HG03469 (cell line): ENCODE results near the gene GPR17.

Source experiments
- ATAC-seq: cut with Tn5 transposase; IDR thresholded peaks from one replicate; pipeline ENCODE4 v1.9.1; 2021; ENCODE audit warnings: mild to moderate bottlenecking, moderate library complexity, moderate number of reproducible peaks; ENCODE audit not compliant: unreplicated experiment

GPR17 gene

DNA sequence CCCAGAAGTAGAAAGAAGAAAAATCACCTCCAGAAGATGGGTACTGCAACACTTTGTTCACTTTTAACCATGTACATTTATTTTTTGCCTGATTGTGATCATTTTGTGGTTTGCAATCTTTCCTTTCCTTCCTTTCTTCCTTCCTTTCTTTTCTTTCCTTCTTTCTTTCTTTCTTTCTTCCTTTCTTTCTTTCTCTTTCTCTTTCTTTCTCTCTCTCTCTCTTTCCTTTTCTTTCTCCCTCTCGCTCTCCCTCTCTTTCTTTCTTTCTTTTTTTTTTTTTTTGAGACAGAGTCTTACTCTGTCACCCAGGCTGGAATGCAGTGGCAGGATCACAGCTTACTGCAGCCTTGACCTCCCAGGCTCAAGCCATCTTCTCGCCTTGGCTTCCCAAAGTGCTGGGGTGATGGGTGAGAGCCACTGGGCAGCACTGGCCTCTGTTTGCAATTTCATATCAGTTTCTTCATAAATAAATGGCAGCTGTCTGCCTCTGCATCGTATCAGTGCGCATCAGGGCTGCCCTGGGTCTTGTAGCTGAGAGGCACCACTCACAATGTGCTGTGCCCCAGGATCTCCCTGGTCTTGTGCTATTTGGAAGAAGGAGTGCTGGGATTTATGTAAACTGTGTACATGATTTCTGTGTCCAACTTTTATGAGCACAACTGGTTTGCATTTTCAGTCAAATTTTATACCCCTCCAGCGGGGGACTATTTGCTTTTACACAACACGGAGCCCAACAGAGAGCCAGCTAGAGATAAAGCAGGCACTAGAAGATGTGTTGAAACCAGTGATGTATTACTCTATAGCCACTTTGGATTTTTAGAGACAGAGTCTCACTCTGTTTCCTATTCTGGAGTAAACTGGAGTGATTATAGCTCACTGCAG, 36.3 kb downstream of the GPR17 start:
- ATAC-seq: no peak

DNA sequence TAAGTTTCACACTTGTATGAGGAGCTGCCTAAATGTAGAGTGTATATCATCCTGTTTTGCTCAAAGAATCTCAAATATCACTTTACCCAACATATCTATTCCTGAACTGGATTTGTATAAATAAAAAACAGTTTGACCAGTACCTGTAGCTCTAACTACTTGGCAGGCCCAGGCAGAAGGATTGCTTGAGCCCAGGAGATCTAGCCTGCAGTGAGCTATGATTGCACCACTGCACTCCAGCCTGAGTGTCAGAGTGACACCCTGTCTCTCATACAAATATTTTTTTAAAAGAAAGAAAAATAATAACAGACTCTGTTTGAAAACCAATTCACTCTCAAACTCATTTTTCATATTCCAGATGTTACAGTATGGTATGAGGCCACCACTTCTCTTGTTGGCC, 37.1 kb downstream of the GPR17 start:
- ATAC-seq: no peak

DNA sequence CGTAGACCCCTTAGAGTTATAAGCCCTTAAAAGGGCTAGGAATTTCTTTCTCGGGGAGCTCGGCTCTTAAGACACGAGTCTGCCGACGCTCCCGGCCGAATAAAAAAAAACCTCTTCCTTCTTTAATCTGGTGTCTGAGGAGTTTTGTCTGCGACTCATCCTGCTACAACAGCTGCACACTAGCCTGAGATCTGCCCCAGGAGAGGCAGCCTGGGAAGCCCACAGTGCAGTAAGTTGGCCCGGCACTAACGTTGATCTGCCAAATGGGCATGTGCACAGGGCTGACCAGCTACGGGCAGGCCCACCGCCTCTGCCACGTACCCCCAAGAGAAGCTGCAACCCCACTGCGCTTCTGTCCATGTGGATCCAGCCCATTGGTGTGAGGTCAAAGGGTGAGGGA, 37.8 kb downstream of the GPR17 start:
- no peak for ATAC-seq

DNA sequence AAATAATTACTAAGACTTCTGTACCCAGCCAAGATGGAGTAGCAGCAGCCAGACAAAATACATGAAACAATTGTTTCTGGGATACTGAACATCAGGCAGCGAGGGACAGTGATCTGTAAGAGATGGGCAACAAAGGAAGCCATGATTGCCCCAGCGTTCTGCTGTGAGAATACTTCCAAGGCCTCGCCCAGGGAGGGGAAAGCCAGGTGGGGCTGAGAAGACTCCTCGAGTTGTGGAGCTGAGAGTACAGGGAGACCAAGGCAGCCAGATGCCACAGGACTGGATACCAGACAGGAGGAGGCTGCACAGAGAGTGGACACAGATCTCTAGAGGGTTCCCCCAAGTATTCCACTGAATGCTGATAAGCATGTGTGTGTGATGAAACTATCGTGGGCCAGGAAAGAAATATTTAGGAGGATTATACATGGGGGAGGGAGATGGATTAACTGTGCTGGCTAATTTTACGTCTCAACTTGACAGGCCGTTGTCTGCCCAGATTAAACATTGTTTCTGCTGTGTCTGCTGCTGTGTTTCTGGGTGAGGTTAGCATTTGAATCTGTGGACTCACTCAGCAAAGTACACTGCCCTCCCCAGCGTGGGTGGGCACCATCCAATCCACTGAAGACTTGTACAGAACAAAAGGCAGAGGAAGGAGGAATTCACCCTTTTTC, 39.6 kb downstream of the GPR17 start:
- ATAC-seq: no peak

DNA sequence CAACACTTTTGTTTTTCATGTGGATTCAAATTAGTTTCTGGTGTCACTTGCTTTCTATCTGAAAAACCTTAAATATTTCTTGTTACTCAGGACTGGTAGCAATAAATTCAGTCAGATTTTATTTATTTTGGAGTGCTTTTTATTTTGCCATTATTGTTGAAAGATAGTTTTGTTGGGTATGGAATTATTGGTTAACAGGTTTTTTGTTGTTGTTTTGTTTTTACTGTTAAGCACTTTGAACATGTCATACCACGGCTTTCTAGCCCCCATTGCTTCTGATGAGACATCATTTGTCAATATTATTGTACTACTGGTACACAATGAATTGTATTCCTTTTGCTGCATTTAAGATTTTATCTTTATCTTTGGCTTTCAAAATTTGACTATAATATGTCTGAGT, 42.5 kb downstream of the GPR17 start:
- no peak for ATAC-seq

DNA sequence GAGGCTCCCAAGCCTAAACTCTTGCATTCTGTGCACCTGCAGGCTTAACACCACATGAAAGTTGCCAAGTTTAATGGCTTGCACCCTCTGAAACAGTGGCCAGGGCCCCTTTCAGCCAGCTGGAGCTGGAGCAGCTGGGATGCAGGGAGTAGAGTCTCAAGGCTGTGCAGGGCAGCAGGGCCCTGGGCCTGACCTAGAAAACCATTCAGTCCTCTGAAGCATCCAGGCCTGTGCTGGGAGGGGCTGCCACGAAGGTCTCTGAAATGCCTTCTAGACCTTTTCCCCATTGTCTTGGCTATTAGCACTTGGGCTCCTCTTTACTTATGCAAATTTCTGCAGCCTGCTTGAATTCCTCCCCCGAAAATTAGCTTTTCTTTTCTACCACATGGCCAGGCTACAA, 44.7 kb downstream of the GPR17 start:
- no peak for ATAC-seq

DNA sequence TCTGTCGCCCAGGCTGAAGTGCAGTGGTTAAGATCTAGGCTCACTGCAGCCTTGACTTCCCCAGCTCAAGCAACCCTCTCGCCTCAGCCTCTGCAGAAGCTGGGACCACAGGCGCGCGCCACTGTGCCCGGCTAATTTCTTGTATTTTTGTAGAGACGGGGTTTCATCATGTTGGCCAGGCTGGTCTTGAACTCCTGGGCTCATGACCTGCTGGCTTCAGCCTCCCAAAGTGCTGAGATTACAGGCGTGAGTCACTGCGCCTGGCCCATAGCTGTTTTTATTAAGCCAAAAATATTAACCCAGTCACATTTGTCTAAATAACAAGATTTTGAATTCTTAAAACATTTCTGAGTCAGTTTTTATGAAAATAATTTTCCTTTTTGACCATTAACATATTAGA, 49.0 kb downstream of the GPR17 start:
- no peak for ATAC-seq

DNA sequence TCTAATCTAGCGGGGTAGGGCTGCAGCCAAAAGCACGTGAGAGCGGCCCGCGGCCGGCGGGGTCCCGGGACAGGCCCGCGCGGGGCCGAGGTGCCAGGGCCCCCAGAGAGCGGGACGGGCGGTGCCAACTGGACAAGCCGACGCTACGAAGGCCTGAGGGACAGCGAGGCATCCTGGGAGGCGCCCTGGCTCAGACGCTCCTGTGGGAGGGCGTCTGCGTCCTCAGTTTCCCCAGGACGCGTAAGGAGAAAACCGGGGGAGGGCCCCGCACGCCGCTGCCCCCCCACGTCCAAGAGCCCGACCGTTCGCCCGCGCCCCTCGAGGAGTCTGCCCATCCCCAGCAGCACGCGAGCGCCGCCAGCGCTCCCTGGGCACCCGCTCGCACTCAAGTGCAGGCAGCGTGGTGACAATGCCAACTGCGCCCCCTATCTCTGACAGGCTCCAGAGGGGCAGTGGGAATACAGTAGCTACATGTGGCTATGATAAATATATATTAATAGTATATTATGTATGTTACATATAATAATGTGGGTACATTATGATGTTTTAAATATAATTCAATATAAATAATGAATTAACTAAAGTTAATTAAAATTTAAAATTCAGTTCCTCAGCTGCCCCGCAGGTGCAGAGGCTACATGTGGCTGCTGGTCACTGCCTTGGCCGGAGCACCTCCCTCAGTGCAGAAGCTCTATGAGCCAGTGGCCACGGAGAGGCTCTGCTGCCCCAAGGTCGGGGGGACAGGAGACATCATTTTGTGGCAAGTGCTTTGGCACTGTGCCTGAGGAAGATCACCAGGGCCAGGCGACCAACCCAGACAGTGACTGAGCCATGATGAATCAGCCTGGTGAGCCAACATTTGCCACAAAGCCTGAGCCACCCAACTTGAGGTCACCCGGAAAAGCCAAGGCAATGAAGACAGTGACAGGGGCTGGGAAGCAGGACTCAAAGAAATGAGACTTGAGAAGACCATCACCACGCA, 49.8 kb downstream of the GPR17 start:
- no peak for ATAC-seq

DNA sequence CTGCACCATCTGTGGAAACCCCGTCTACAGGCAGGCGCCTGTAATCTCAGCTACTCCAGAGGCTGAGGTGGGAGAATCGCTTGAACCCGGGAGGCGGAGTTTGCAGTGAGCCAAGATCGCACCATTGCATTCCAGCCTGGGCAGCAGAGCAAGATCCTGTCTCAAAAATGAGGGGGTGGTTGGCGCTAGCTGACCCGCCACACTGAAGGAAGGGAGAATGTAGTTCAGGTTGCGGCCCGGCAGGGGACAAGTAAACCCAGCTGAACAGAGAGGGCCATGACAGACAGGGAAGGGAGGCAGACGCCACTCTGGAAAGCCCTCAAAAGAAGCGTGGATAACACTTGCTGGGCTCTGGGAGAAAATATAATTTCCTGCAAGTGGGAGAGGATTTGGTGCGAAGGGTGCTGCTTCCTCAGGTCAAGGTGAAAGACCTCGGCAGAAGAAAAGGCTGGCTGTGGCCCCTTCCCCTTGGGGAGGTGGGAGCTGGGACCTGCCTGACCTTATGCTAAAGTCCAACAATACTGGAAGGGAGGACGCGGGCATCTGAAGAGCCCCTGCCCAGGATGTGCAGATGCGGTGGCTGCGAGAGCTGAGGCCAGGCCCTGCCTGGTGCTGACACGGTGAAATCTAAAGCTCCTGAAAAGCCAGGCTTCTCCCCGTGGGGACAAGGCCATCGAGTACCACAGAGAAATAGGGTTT, 51.7 kb downstream of the GPR17 start:
- ATAC-seq: no peak

DNA sequence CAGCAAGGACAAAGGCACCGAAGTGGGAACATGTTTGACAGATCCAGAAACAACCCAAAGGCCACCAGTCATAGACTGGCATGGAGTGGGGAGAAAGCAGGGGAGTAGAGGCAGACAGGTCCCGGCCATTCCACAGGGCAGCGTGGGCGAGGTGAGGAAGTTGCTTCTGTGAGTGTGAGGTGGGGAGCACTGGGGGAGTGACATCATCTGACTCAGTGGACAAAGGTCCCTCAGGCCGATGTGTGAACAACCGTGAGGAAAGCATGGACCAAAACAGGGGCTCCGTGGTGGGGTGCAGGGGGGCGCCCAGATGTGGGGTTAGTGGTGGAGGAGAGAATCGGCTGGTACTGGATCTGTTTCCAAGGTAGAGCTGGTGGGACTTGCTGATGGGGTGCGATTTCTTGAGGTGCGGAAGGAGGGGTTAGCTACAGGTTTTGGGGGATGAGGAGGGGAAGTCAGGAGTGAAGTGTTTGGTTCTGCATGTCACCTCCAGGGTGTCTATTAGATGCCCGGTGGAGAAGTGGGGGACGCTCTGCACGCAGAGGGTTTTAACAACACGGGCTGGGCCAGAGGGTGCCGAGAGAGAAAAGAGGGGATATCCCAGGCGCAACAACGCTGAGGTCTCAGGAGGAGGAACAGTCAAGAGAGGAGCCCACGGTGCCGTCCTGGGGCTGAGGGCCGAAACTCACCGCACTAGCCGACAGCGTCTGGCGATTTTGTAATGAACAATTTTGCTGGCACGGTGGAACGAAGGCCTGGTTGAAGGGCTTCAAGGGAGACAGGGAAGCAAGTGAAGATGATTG, 52.8 kb downstream of the GPR17 start:
- ATAC-seq: no peak

DNA sequence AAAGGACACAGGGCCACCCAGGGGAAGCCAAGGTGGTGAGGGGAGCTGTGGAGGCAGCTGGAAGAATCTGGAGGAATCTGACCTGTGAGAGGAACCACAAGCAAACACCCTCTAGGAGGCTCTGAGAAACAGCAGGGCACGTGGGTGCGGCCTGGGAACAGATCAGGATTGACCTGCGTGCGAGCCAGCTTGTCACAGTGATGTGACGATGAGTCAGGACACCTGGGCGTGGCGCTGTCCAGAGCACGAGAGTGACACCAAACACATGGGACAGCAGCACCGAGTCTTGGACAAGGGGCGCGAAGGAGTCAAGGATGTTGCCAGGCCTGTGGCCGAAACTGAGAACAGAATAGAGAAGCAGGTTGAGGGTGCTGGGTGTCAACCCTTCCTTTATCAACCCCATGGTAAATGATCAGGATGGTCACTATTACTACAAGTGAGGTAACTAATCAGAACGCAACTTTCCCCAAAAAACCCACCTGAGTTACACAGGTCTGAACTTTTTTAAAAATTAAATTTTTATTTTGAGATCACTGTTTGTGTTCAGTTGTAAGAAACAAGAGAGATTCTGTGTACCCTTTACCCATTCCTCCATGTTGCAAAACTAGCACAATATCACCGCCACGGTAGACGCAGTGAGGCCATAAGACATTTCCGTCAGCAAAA, 54.7 kb downstream of the GPR17 start:
- ATAC-seq: peak; percentile 66

DNA sequence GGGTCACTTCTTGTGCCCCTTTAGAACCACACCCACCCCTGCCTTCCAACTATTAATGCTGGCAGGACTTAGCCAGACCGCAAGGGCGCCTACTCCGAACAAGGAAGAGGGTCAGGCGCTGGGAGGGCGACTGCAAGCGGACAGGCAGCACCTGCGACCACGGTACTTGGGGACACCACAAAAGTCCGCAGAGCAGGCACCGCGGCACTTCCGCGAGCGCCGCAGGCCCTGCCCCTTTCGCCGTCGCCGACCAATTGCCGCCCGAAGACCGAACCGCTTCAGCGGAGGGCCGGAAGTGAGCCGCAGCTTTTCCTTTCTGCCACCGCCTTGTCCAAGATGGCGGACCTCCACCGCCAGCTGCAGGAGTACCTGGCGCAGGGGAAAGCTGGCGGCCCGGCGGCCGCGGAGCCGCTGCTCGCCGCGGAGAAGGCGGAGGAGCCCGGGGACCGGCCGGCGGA, 55.3 kb downstream of the GPR17 start, which contains the start of gene SFT2D3:
Gene SFT2D3 (plus strand): TSS at position 305 of the 458 bp plus-strand sequence. CDS start 32 bp downstream, at position 337.
- ATAC-seq: peak; percentile 39

DNA sequence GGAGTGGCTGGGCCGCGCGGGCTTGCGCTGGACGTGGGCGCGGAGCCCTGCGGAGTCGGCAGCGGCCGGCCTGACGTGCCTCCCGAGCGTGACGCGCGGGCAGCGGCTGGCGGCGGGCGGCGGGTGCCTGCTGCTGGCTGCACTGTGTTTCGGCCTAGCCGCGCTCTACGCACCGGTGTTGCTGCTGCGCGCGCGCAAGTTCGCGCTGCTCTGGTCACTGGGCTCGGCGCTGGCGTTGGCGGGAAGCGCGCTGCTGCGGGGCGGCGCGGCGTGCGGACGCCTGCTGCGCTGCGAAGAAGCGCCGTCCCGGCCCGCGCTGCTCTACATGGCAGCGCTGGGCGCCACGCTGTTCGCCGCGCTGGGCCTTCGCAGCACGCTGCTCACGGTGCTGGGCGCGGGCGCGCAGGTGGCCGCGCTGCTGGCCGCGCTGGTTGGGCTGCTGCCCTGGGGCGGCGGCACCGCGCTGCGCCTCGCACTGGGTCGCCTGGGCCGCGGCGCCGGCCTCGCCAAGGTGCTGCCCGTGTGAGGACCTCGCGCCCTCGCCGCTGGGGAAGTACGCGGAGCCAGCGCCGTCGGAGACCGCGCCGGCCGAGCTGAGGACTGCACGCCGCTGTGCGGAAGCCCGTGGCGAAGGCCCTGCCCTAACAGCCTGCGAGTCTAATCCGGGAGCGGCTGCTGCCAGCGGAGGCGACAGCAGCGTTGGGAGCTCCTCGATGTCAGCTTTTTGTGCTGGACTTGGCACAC, 55.9 kb downstream of the GPR17 start:
- peak; percentile 25 for ATAC-seq
